Measurements from ENCODE around the gene ZFP36L2. TPM values are rescaled to one million over a fixed set of nuclear protein-coding genes. Genes with fewer than 3 reads are reported as not detected.

The ZFP36L2 gene
- total RNA-seq, 1 experiment from 2014 or later, result 105 TPM

GRCh38 chr2:43265001-43265400 lies 38.6 kb upstream of the ZFP36L2 start:
- Histone ChIP-seq H2BK12ac (ENCODE audit: insufficient read length, low read depth, low read length) (no peak overlapping the region), H3T11ph (ENCODE audit: low read length) (no peak overlapping the region), H3K4ac (ENCODE audit: low read depth, low read length) (no peak overlapping the region), H4K8ac (replicated peaks; ENCODE audit: insufficient read length, low read depth, low read length) (no peak overlapping the region), H4K20me1 (ENCODE audit: control insufficient read depth, insufficient read depth, insufficient read length) (no peaks in the 10 kb centered on the region), H4K91ac (ENCODE audit: insufficient read length, low read depth, low read length) (no peak overlapping the region), H3K4me1 (ENCODE audit: insufficient read depth, low read length) (no peaks in the 10 kb centered on the region), H3K14ac (ENCODE audit: insufficient read depth, low read length) (no peak overlapping the region), H3K9ac (ENCODE audit: extremely low read depth, insufficient read length, low read length) (no peak overlapping the region), H3K23me2 (ENCODE audit: insufficient read length, low read depth, low read length, poor library complexity, severe bottlenecking) (no peaks in the 10 kb centered on the region), H3K79me1 (ENCODE audit: insufficient read depth, low read depth, low read length, poor library complexity, severe bottlenecking) (no peaks in the 10 kb centered on the region), H3K23ac (ENCODE audit: insufficient read length, low read depth, low read length) (no peak overlapping the region), H2BK120ac (ENCODE audit: low read depth, low read length, poor library complexity, severe bottlenecking) (no peak overlapping the region), H2AFZ (ENCODE audit: low read length) (no peak overlapping the region), H3K79me2 (ENCODE audit: insufficient read depth, low read length) (no peaks in the 10 kb centered on the region), H3K9me3 (ENCODE audit: control insufficient read depth, low read depth, low read length) (no peaks in the 10 kb centered on the region), H3K27me3 (ENCODE audit: insufficient read depth, low read length) (no peaks in the 10 kb centered on the region), H3K27ac (ENCODE audit: insufficient read length, low read depth, low read length) (no peak overlapping the region), H2BK5ac (ENCODE audit: insufficient read length, low read length) (no peak overlapping the region), H2AK5ac (ENCODE audit: insufficient read length, low read length) (no peak overlapping the region), H4K5ac (ENCODE audit: insufficient read length, low read depth, low read length) (no peak overlapping the region), H3K4me2 (ENCODE audit: insufficient read depth, insufficient read length, low read length) (no peak overlapping the region), H2BK15ac (ENCODE audit: low read depth, low read length) (no peak overlapping the region), H3K18ac (ENCODE audit: insufficient read length, low read depth, low read length) (no peak overlapping the region), H2BK20ac (ENCODE audit: low read depth, low read length, poor library complexity, severe bottlenecking) (no peak overlapping the region), H3K56ac (ENCODE audit: insufficient read length, low read depth, low read length) (no peak overlapping the region)
- Mint-ChIP-seq H3K4me1 (peaks cover 31 to 45% of the 10 kb centered on the region in 2 experiments), H3K27ac (no peak overlapping the region), H3K27me3 (ENCODE audit: low read depth) (no peaks in the 10 kb centered on the region), H3K4me3 (no peak overlapping the region), H3K36me3 (ENCODE audit: insufficient read depth in 1 of 3, low read depth in 3 of 3) (no peaks in the 10 kb centered on the region; a peak in 1 of 7 replicates), H3K9me3 (no peaks in the 10 kb centered on the region)
- WGBS (ENCODE audit: extremely low coverage, insufficient read length, low lambda C conversion rate), result no CpG with 5 or more reads among the region's 5 CpGs
- TF ChIP-seq, protein P1, sequence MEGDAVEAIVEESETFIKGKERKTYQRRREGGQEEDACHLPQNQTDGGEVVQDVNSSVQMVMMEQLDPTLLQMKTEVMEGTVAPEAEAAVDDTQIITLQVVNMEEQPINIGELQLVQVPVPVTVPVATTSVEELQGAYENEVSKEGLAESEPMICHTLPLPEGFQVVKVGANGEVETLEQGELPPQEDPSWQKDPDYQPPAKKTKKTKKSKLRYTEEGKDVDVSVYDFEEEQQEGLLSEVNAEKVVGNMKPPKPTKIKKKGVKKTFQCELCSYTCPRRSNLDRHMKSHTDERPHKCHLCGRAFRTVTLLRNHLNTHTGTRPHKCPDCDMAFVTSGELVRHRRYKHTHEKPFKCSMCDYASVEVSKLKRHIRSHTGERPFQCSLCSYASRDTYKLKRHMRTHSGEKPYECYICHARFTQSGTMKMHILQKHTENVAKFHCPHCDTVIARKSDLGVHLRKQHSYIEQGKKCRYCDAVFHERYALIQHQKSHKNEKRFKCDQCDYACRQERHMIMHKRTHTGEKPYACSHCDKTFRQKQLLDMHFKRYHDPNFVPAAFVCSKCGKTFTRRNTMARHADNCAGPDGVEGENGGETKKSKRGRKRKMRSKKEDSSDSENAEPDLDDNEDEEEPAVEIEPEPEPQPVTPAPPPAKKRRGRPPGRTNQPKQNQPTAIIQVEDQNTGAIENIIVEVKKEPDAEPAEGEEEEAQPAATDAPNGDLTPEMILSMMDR (conservative IDR thresholded peaks at IDR 0.05), result no peak
- DNase-seq, result no peak
